ENCODE results near the gene CD52. TPM values are rescaled to one million over a fixed set of nuclear protein-coding genes. Genes with fewer than 3 reads are reported as not detected.

Gene CD52
- total RNA-seq, 2 experiments from 2014 or later: 324 to 344 TPM

- CTCF ChIA-PET: interaction anchor here (1.1 to 8.9 kb wide), 8 partner anchors 9 to 138 kb away, joined by 3 to 282 read pairs (median 26); partner anchors contain the start of genes CD52, CEP85 and UBXN11
- H3K4me1 Mint-ChIP-seq (ENCODE audit: low read depth): peaks cover 76% of the 10 kb centered on the region
- ATAC-seq: no peak
- POLR2A ChIA-PET: interaction anchor here (0.8 to 19.5 kb wide), 3 partner anchors 9 to 100 kb away, joined by 3 to 284 read pairs (median 53); partner anchors contain the start of gene CD52
- no peaks in the 10 kb centered on the region for H3K9me3 Mint-ChIP-seq
- peak overlapping the region; percentile 88 for H3K4me3 Mint-ChIP-seq
- peak; percentile 26 for DNase-seq
- intact Hi-C loops (cut with micrococcal nuclease): loop anchor here (5.0 kb wide), 1 partner anchor 109 kb away; no protein-coding TSS in a partner anchor
- H3K27ac Mint-ChIP-seq: peak overlapping the region; percentile 92
- peaks cover 71% of the 10 kb centered on the region for H3K36me3 Mint-ChIP-seq (ENCODE audit: low read depth)
- no peaks in the 10 kb centered on the region for H3K27me3 Mint-ChIP-seq
- TF ChIP-seq, protein P1, sequence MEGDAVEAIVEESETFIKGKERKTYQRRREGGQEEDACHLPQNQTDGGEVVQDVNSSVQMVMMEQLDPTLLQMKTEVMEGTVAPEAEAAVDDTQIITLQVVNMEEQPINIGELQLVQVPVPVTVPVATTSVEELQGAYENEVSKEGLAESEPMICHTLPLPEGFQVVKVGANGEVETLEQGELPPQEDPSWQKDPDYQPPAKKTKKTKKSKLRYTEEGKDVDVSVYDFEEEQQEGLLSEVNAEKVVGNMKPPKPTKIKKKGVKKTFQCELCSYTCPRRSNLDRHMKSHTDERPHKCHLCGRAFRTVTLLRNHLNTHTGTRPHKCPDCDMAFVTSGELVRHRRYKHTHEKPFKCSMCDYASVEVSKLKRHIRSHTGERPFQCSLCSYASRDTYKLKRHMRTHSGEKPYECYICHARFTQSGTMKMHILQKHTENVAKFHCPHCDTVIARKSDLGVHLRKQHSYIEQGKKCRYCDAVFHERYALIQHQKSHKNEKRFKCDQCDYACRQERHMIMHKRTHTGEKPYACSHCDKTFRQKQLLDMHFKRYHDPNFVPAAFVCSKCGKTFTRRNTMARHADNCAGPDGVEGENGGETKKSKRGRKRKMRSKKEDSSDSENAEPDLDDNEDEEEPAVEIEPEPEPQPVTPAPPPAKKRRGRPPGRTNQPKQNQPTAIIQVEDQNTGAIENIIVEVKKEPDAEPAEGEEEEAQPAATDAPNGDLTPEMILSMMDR (IDR thresholded peaks at IDR 0.05): no peak
Observed at GRCh38 chr1:26278303-26278702, 39.5 kb upstream of the CD52 start.

- no peaks in the 10 kb centered on the region for H3K27me3 Mint-ChIP-seq
Observed at GRCh38 chr1:26278724-26279455, 38.9 kb upstream of the CD52 start.

DNA sequence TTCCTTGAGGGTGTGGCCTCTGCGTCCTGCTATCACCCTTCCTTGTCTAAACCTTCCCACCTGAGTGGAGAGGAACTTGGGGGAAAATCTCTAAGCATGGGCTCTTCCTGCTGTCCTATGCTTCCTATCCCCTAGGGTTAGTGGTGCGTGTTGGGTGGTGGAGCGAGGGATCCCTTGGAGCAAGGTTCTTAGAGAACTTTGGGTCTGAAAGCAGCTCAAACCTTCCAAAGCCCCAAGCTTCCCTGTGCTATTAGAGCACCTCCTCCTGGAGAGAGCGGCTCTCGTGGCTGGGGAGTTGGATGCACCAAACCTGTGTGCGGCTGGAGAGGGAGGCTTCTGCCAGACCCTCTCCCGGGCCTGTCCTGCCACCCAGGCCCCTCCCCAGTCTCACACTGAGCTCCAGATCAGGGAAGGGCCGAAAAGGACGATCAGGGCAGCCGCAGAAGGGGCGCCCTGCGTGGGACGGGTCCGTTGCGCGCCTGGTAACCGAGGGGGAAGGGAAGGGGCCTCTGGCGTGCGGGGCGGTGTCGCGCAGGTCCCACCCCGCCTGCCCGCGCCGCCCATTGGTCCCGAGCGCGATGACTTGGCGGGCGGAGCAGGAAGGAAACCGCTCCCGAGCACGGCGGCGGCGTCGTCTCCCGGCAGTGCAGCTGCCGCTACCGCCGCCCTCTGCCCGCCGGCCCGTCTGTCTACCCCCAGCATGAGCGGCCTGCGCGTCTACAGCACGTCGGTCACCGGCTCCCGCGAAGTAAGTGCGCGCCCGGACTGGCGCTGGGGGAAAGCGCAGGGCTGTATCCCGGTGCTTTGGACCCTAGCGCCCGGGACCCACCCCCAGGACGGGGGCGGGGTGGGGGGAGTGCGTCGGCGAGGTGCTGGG lies 38.1 kb upstream of the CD52 start, which contains the start of gene SH3BGRL3:
SH3BGRL3 (plus strand) TSS at position 631 of the 877 bp plus-strand sequence; CDS start at position 701, 70 bp downstream.
- Mint-ChIP-seq H3K4me1 (ENCODE audit: low read depth) (peaks cover 83% of the 10 kb centered on the region), H3K9me3 (no peaks in the 10 kb centered on the region), H3K27me3 (no peaks in the 10 kb centered on the region), H3K36me3 (ENCODE audit: low read depth) (peaks cover 79% of the 10 kb centered on the region), H3K4me3 (peak within 1 kb of the TSS; percentile 88), H3K27ac (peak within 1 kb of the TSS; percentile 99)
- TF ChIP-seq, protein P1 (IDR thresholded peaks at IDR 0.05): no peak
- intact Hi-C loops (cut with micrococcal nuclease): loop anchor here (5.0 kb wide), 1 partner anchor 108 kb away; no protein-coding TSS in a partner anchor
- ATAC-seq (peak; percentile 51), DNase-seq (peak; percentile 88)
- ChIA-PET CTCF (interaction anchor here (0.7 to 8.9 kb wide), 7 partner anchors 9 to 138 kb away, joined by 3 to 282 read pairs (median 4); partner anchors contain the start of genes CD52 and CEP85), POLR2A (interaction anchor here (0.8 to 19.5 kb wide), 6 partner anchors 8 to 98 kb away, joined by 3 to 284 read pairs (median 4); partner anchors contain the start of gene CD52)

More at GRCh38 chr1:26278724-26279455, 38.9 kb upstream of the CD52 start:
- Mint-ChIP-seq H3K27ac (peak overlapping the region; percentile 92), H3K9me3 (no peaks in the 10 kb centered on the region), H3K36me3 (ENCODE audit: low read depth) (peaks cover 76% of the 10 kb centered on the region), H3K4me1 (ENCODE audit: low read depth) (peaks cover 82% of the 10 kb centered on the region), H3K4me3 (peak overlapping the region; percentile 88)
- ChIA-PET POLR2A (interaction anchor here (0.8 to 19.5 kb wide), 6 partner anchors 8 to 99 kb away, joined by 3 to 284 read pairs (median 4); partner anchors contain the start of gene CD52), CTCF (interaction anchor here (0.7 to 8.9 kb wide), 9 partner anchors 10 to 139 kb away, joined by 3 to 282 read pairs (median 9); partner anchors contain the start of gene CD52)
- TF ChIP-seq, protein P1 (IDR thresholded peaks at IDR 0.05): no peak
- ATAC-seq (peak; percentile 6), DNase-seq (peak; percentile 55)
- intact Hi-C loops (cut with micrococcal nuclease): loop anchor here (5.0 kb wide), 1 partner anchor 108 kb away; no protein-coding TSS in a partner anchor

- Mint-ChIP-seq H3K9me3 (no peaks in the 10 kb centered on the region), H3K4me3 (peak overlapping the region; percentile 88), H3K36me3 (ENCODE audit: low read depth) (peaks cover 86% of the 10 kb centered on the region), H3K27me3 (no peaks in the 10 kb centered on the region), H3K4me1 (ENCODE audit: low read depth) (peaks cover 84% of the 10 kb centered on the region), H3K27ac (peak overlapping the region; percentile 99)
- POLR2A ChIA-PET: interaction anchor here (1.0 to 19.5 kb wide), 6 partner anchors 7 to 94 kb away, joined by 3 to 284 read pairs (median 3); partner anchors contain the start of genes CD52 and UBXN11
- CTCF ChIA-PET: interaction anchor here (0.8 to 8.9 kb wide), 5 partner anchors 8 to 50 kb away, joined by 3 to 282 read pairs (median 9); partner anchors contain the start of genes CD52 and CEP85
- ATAC-seq (no peak), DNase-seq (peak; percentile 40)
- TF ChIP-seq, protein P1 (IDR thresholded peaks at IDR 0.05): no peak
- intact Hi-C loops (cut with micrococcal nuclease): no loop called here
Observed at GRCh38 chr1:26280333-26281042, 37.3 kb upstream of the CD52 start.
